Mammary epithelial cell (primary cell): ENCODE data around the gene CACNA1E.

Experiments
- CTCF ChIP-seq, 2 donors: IDR thresholded peaks in 1 of 2; conservative IDR thresholded peaks in 1 of 2; 2 replicates each; pipeline ENCODE4 v1.5.1; 2011 to 2012; ENCODE audit warnings: inconsistent platforms in 2 of 2, low read length in 2 of 2, mild to moderate bottlenecking in 2 of 2, control low read depth in 1 of 2, low read depth in 1 of 2; ENCODE audit not compliant: insufficient read depth in 1 of 2; ENCODE audit errors: extremely low read depth in 1 of 2
- EZH2 ChIP-seq: IDR thresholded peaks from 2 replicates; pipeline ENCODE4 v1.6.1; 2012; ENCODE audit warnings: low read length, inconsistent platforms, borderline replicate concordance

DNA sequence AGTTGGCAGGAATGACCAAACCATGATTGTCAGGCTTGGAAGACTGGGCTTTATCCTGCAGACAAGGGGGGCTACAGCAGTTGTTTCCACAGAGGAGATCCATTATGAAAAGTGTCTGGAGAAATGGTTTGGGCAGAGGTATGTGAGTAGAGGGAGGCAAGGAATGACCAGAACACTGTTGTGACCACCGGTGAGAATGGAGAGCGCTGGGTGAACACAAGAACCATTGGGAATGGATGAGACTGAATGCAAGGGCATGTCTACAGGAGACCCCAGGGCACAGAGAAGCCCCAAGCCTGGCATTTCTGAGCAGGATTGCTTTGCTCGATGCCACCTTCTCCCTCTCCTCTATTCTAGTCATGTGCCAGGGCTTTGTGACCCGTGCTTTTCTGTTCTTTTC is 125.1 kb downstream of the CACNA1E start:
- no peak for TF ChIP-seq CTCF (conservative IDR thresholded peaks at IDR 0.05 in 1 of 2, IDR thresholded peaks at IDR 0.05 in 1 of 2; ENCODE audit: extremely low read depth in 1 of 2, insufficient read depth in 1 of 2, low read depth in 1 of 2, low read length in 2 of 2)
- no peak for TF ChIP-seq EZH2
